Measurements from ENCODE around the gene VSIG10L2. TPM values are rescaled to one million over a fixed set of nuclear protein-coding genes. Genes with fewer than 3 reads are reported as not detected.

The VSIG10L2 gene
- total RNA-seq, 4 donors from 2014 or later: 2.0 to 17.2 (median 6.7) TPM

GRCh38 chr11:125918140-125918840 is 27.6 kb upstream of the VSIG10L2 start:
- 70% methylated on average over 12 of the region's 13 CpGs for WGBS
- peaks cover 9% of the 10 kb centered on the region for H3K27me3 ChIP-seq
- no peaks in the 10 kb centered on the region for H3K36me3 ChIP-seq
- H3K9me3 ChIP-seq: no peaks in the 10 kb centered on the region
- TF ChIP-seq POLR2A (IDR thresholded peaks at IDR 0.05): no peak
- no peak overlapping the region for H3K4me3 ChIP-seq
- no peaks in the 10 kb centered on the region for H3K4me1 ChIP-seq
- no peak overlapping the region for H3K27ac ChIP-seq
- no peak for DNase-seq (ENCODE audit: low spot score in 2 of 2)

DNA sequence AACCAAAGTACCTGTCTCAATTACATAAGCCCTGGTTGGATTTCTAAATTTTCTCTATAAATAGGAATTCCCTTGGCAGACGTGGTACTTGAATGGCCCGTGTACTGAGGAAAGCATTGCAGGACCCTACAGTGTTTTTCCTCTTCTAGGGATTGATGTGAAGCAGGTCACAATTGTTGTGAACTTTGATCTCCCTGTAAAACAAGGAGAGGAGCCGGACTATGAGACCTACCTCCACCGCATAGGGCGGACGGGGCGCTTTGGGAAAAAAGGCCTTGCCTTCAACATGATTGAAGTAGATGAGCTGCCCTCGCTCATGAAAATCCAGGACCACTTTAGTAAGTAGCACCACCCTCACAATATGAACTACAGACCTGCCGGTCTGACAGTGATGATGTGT is 24.8 kb upstream of the VSIG10L2 start:
- Histone ChIP-seq H3K9me3 (no peaks in the 10 kb centered on the region), H3K4me1 (no peaks in the 10 kb centered on the region), H3K27me3 (peaks cover 9% of the 10 kb centered on the region), H3K36me3 (no peaks in the 10 kb centered on the region), H3K4me3 (no peak overlapping the region), H3K27ac (no peak overlapping the region)
- TF ChIP-seq, protein P1, sequence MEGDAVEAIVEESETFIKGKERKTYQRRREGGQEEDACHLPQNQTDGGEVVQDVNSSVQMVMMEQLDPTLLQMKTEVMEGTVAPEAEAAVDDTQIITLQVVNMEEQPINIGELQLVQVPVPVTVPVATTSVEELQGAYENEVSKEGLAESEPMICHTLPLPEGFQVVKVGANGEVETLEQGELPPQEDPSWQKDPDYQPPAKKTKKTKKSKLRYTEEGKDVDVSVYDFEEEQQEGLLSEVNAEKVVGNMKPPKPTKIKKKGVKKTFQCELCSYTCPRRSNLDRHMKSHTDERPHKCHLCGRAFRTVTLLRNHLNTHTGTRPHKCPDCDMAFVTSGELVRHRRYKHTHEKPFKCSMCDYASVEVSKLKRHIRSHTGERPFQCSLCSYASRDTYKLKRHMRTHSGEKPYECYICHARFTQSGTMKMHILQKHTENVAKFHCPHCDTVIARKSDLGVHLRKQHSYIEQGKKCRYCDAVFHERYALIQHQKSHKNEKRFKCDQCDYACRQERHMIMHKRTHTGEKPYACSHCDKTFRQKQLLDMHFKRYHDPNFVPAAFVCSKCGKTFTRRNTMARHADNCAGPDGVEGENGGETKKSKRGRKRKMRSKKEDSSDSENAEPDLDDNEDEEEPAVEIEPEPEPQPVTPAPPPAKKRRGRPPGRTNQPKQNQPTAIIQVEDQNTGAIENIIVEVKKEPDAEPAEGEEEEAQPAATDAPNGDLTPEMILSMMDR (IDR thresholded peaks at IDR 0.05): no peak
- TF ChIP-seq POLR2AphosphoS5 (IDR thresholded peaks at IDR 0.05) (no peak), POLR2A (IDR thresholded peaks at IDR 0.05) (no peak), EP300 (IDR thresholded peaks at IDR 0.05) (no peak)
- 87% methylated on average over 9 of the region's 9 CpGs for WGBS
- no peak for DNase-seq (ENCODE audit: low spot score in 2 of 2)

- WGBS: 100% methylated on average over 2 of the region's 3 CpGs
- H3K4me3 ChIP-seq: no peak overlapping the region
- H3K36me3 ChIP-seq: no peaks in the 10 kb centered on the region
- H3K9me3 ChIP-seq: no peaks in the 10 kb centered on the region
- no peak for TF ChIP-seq POLR2A (IDR thresholded peaks at IDR 0.05)
- no peak for TF ChIP-seq POLR2AphosphoS5 (IDR thresholded peaks at IDR 0.05)
- TF ChIP-seq, protein P1 (IDR thresholded peaks at IDR 0.05): no peak
- TF ChIP-seq EP300 (IDR thresholded peaks at IDR 0.05): no peak
- no peak overlapping the region for H3K27ac ChIP-seq
- H3K4me1 ChIP-seq: no peaks in the 10 kb centered on the region
- peaks cover 5% of the 10 kb centered on the region for H3K27me3 ChIP-seq
- DNase-seq (ENCODE audit: low spot score in 2 of 2): no peak
Observed at GRCh38 chr11:125922156-125922555, 23.7 kb upstream of the VSIG10L2 start.

- H3K27me3 ChIP-seq: peaks cover 5% of the 10 kb centered on the region
- TF ChIP-seq, protein P1 (IDR thresholded peaks at IDR 0.05): peak; percentile 62 to 74
- TF ChIP-seq EP300 (IDR thresholded peaks at IDR 0.05): no peak
- 8% methylated on average over 8 of the region's 8 CpGs for whole genome bisulfite sequencing
- H3K9me3 ChIP-seq: no peaks in the 10 kb centered on the region
- DNase-seq (ENCODE audit: low spot score in 2 of 2): no peak
- no peak overlapping the region for H3K27ac ChIP-seq
- H3K4me3 ChIP-seq: no peak overlapping the region
- H3K36me3 ChIP-seq: no peaks in the 10 kb centered on the region
- no peaks in the 10 kb centered on the region for H3K4me1 ChIP-seq
Observed at GRCh38 chr11:125923012-125923579, 22.7 kb upstream of the VSIG10L2 start.

GRCh38 chr11:125923633-125924032 is 22.2 kb upstream of the VSIG10L2 start:
- peaks cover 5% of the 10 kb centered on the region for H3K27me3 ChIP-seq
- TF ChIP-seq EP300 (IDR thresholded peaks at IDR 0.05) (no peak), POLR2A (IDR thresholded peaks at IDR 0.05) (no peak), POLR2AphosphoS5 (IDR thresholded peaks at IDR 0.05) (no peak)
- TF ChIP-seq, protein P1 (IDR thresholded peaks at IDR 0.05): no peak
- H3K9me3 ChIP-seq: no peaks in the 10 kb centered on the region
- no peaks in the 10 kb centered on the region for H3K36me3 ChIP-seq
- no peak overlapping the region for H3K27ac ChIP-seq
- no peak for DNase-seq (ENCODE audit: low spot score in 2 of 2)
- H3K4me1 ChIP-seq: no peaks in the 10 kb centered on the region
- no peak overlapping the region for H3K4me3 ChIP-seq
- WGBS: 89% methylated on average over 8 of the region's 8 CpGs
